Upper lobe of left lung (tissue), 6 donors: ENCODE data around the gene DPP10. TPM values are rescaled to one million over a fixed set of nuclear protein-coding genes. Genes with fewer than 3 reads are reported as not detected.

Experiments used
- ATAC-seq, 2 donors: fragments of 200-7000 bp; cut with Tn5 transposase; one replicate each; pipeline ENCODE4 v1.9.1; 2022; ENCODE audit warnings: mild to moderate bottlenecking in 2 of 2, moderate library complexity in 2 of 2; ENCODE audit not compliant: low FRiP score in 2 of 2
- DNase-seq, 2 donors: peaks; one replicate each; pipeline ENCODE4 v3.0.0-alpha.2; 2019 to 2020
- H3K27ac ChIP-seq, 4 donors: fragments of 200-600 bp; sonication (generic); one replicate each; pipeline ENCODE4 v1.5.1; 2016 to 2019
- H3K27me3 ChIP-seq, 4 donors: fragments of 200-600 bp; sonication (generic); one replicate each; pipeline ENCODE4 v1.5.1; 2017 to 2019
- H3K36me3 ChIP-seq, 4 donors: fragments of 200-600 bp; sonication (generic); one replicate each; pipeline ENCODE4 v1.5.1; 2016 to 2019
- H3K4me1 ChIP-seq, 4 donors: fragments of 200-600 bp; sonication (generic); one replicate each; pipeline ENCODE4 v1.5.1; 2018 to 2019
- H3K4me3 ChIP-seq, 4 donors: fragments of 200-600 bp; sonication (generic); one replicate each; pipeline ENCODE4 v1.5.1; 2017 to 2019; ENCODE audit warnings: mild to moderate bottlenecking in 2 of 4, moderate library complexity in 1 of 4
- H3K9me3 ChIP-seq, 4 donors: fragments of 200-600 bp; sonication (generic); one replicate each; pipeline ENCODE4 v1.5.1; 2018 to 2019
- EP300 ChIP-seq, 4 donors: sonication (generic); formaldehyde crosslinking; IDR thresholded peaks; one replicate each; pipeline ENCODE4 v1.5.1; 2017; ENCODE audit warnings: antibody characterized with exemption in 4 of 4, control low read depth in 2 of 4
- POLR2A ChIP-seq, 4 donors: fragments of 450-650 bp; IDR thresholded peaks; one replicate each; pipeline ENCODE4 v1.5.1; 2016 to 2017; ENCODE audit warnings: antibody characterized with exemption in 4 of 4, mild to moderate bottlenecking in 2 of 4
- POLR2AphosphoS5 ChIP-seq, 2 donors: sonication (generic); formaldehyde crosslinking; IDR thresholded peaks; one replicate each; pipeline ENCODE4 v1.5.1; 2017; ENCODE audit warnings: antibody characterized with exemption in 2 of 2
- WGBS, 2 donors: methylation state at CpG; one replicate each; pipeline ENCODE4 v1.1.5; 2017 to 2018; 5-methylcytosine and 5-hydroxymethylcytosine counted together
- total RNA-seq, 6 donors: library from RNA; depleted of rRNA in 4 of 6; stranded (reverse); fragments of >200 nt in 4 of 6; gene quantifications; one replicate each; pipeline versions ENCODE4 v1.1.0 to v1.2.1, GENCODE V29; 2016 to 2021
- TF ChIP-seq, protein P1 (sequence below), 6 experiments: fragments of 450-650 bp in 4 of 6; fragments of 200-600 bp in 2 of 6; sonication (generic) in 2 of 6; IDR thresholded peaks; one replicate each; pipeline ENCODE4 v1.5.1; 2016 to 2019; ENCODE audit warnings: antibody characterized with exemption in 6 of 6
- donor health status: DM: no; HTN: no; CAD: no; lungs with moderate emphysema.
- donor health status: DM: no; HTN: yes; CAD: no; lungs with severe emphysema.

DPP10 gene
- total RNA-seq, 6 donors from 2014 or later: 0.46 to 1.7 (median 0.77) TPM; not detected in 2

DNA sequence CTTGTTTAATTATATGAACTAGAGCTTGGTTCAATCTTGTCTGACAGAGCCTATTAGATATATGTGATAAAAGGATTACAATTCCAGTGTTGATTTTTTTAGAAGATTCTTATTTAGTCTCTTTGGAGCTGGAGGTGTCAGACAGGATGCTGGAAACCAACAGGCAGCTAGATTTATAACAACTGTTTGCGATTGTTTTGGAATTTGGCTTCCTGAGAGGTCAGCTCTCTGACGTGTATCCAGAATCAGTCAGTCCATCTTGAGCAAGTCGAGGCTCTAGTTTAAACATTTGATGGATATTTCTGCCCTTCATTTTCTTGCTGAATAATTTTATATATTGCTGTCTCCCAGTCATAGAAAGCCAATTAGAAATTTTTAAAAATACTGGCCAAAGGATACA, 1062.9 kb downstream of the DPP10 start:
- TF ChIP-seq POLR2AphosphoS5 (IDR thresholded peaks at IDR 0.05) (no peak), POLR2A (IDR thresholded peaks at IDR 0.05) (no peak), EP300 (IDR thresholded peaks at IDR 0.05) (no peak)
- TF ChIP-seq, protein P1, sequence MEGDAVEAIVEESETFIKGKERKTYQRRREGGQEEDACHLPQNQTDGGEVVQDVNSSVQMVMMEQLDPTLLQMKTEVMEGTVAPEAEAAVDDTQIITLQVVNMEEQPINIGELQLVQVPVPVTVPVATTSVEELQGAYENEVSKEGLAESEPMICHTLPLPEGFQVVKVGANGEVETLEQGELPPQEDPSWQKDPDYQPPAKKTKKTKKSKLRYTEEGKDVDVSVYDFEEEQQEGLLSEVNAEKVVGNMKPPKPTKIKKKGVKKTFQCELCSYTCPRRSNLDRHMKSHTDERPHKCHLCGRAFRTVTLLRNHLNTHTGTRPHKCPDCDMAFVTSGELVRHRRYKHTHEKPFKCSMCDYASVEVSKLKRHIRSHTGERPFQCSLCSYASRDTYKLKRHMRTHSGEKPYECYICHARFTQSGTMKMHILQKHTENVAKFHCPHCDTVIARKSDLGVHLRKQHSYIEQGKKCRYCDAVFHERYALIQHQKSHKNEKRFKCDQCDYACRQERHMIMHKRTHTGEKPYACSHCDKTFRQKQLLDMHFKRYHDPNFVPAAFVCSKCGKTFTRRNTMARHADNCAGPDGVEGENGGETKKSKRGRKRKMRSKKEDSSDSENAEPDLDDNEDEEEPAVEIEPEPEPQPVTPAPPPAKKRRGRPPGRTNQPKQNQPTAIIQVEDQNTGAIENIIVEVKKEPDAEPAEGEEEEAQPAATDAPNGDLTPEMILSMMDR (IDR thresholded peaks at IDR 0.05): no peak
- no peak for ATAC-seq

DNA sequence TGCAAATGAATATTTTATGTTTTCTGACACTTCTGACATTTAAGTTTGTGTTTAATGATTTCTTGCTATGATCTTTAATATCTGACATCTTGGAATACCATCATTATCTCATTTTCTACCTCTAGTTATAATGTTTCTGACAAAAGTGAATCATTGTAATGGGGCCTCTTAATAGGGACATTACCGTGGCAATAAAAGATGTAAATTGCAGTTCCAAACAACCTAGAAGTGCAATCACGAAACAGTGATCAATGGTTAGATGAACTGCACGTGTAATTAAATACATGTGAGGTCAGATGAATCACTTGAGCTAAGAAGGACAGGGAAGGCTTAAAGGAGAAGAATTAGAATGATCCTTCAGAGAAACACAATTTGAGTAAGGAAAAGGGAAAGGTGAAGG, 1078.3 kb downstream of the DPP10 start:
- H3K27me3 ChIP-seq: no peaks in the 10 kb centered on the region
- no peak for ATAC-seq
- TF ChIP-seq POLR2AphosphoS5 (IDR thresholded peaks at IDR 0.05): no peak
- no peak for TF ChIP-seq POLR2A (IDR thresholded peaks at IDR 0.05)
- TF ChIP-seq EP300 (IDR thresholded peaks at IDR 0.05): no peak
- TF ChIP-seq, protein P1 (IDR thresholded peaks at IDR 0.05): no peak

More for the DNA sequence above, 1062.9 kb downstream of the DPP10 start:
- no peaks in the 10 kb centered on the region for H3K9me3 ChIP-seq
- no peaks in the 10 kb centered on the region for H3K4me1 ChIP-seq
- no peak for DNase-seq
- H3K4me3 ChIP-seq: no peak overlapping the region
- H3K36me3 ChIP-seq: no peaks in the 10 kb centered on the region
- 24 to 30% methylated on average over 3 of the region's 3 CpGs for WGBS, 2 donors
- H3K27ac ChIP-seq: no peak overlapping the region
- H3K27me3 ChIP-seq: no peaks in the 10 kb centered on the region

DNA sequence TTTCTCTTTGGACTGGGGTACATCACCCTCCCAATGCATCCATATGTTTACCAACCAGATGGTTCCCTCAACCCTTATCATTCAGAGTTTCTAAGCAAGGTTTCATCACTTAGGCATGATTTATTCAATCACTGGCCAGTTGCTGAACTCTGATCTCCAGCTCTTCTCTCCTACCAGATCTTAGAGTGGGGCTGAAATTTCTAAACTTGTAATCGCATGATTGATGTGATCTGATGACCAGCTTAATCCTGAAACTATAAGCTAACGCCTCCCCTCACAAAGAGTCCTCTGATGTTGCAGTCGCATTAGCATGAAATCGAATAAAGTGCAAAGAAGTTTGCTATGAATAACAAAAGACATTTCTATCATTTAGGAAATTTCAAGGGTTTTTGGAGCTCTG, 1082.0 kb downstream of the DPP10 start:
- H3K4me3 ChIP-seq: no peak overlapping the region
- no peak for ATAC-seq

More for the DNA sequence above, 1078.3 kb downstream of the DPP10 start:
- H3K9me3 ChIP-seq: no peaks in the 10 kb centered on the region
- WGBS, 2 donors: 76 to 77% methylated on average over 3 of the region's 3 CpGs
- H3K27ac ChIP-seq: no peak overlapping the region
- H3K36me3 ChIP-seq: no peaks in the 10 kb centered on the region
- no peak overlapping the region for H3K4me3 ChIP-seq
- no peaks in the 10 kb centered on the region for H3K4me1 ChIP-seq
- DNase-seq: no peak

DNA sequence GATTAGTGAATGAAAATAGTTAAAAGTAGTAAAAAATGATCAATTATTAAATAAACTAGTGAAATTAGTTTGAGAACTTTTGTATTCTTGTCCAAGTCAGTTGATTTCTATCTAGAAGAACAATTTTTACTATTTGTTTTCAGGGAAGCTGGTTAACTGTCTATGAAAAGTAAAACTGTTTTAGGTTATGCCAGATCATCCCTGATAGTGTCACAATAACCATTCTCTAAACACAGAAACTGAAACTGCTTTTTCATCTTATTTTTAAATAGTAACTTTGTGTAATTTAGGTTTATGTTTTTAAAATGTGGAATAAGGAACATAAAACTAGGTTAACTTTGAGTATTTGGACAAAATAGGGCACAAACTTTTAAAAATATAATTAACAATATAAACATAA, 1087.2 kb downstream of the DPP10 start:
- H3K36me3 ChIP-seq: no peaks in the 10 kb centered on the region
- no peaks in the 10 kb centered on the region for H3K27me3 ChIP-seq
- H3K4me3 ChIP-seq: no peak overlapping the region
- no peak for DNase-seq
- H3K9me3 ChIP-seq: no peaks in the 10 kb centered on the region
- H3K27ac ChIP-seq: no peak overlapping the region
- ATAC-seq: no peak
- TF ChIP-seq POLR2AphosphoS5 (IDR thresholded peaks at IDR 0.05) (no peak), POLR2A (IDR thresholded peaks at IDR 0.05) (no peak), EP300 (IDR thresholded peaks at IDR 0.05) (no peak)
- TF ChIP-seq, protein P1 (IDR thresholded peaks at IDR 0.05): no peak
- no peaks in the 10 kb centered on the region for H3K4me1 ChIP-seq

More for the DNA sequence above, 1082.0 kb downstream of the DPP10 start:
- Histone ChIP-seq H3K27me3 (no peaks in the 10 kb centered on the region), H3K4me1 (no peaks in the 10 kb centered on the region), H3K9me3 (no peaks in the 10 kb centered on the region), H3K36me3 (no peaks in the 10 kb centered on the region), H3K27ac (no peak overlapping the region)
- no peak for DNase-seq
- TF ChIP-seq POLR2AphosphoS5 (IDR thresholded peaks at IDR 0.05) (no peak), EP300 (IDR thresholded peaks at IDR 0.05) (no peak), POLR2A (IDR thresholded peaks at IDR 0.05) (no peak)
- TF ChIP-seq, protein P1 (IDR thresholded peaks at IDR 0.05): no peak
- WGBS, 2 donors: 83 to 84% methylated on average over 4 of the region's 4 CpGs

DNA sequence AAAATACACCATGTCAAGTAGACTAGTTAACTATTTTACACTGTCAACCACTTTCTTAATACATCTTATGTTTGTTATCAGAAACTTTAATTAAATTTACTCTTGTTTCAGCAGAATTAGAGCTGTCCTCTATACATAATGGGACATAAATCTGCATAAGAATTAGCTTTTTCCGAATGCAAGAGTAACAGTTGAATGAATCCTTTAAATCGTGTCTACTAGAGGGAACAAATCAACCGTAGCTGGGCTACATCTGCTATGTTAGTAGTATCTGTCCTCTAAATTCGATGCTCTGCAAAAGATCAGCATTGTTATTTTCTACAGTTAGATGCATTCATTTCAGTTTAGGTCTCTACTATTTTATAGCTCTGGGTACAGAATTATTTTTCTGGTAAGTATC, 1090.6 kb downstream of the DPP10 start:
- 80 to 82% methylated on average over 4 of the region's 4 CpGs for WGBS, 2 donors

More for the DNA sequence above, 1090.6 kb downstream of the DPP10 start:
- Histone ChIP-seq H3K36me3 (no peaks in the 10 kb centered on the region), H3K4me3 (no peak overlapping the region), H3K27ac (no peak overlapping the region), H3K27me3 (no peaks in the 10 kb centered on the region), H3K9me3 (no peaks in the 10 kb centered on the region), H3K4me1 (no peaks in the 10 kb centered on the region)
- no peak for DNase-seq
- TF ChIP-seq POLR2A (IDR thresholded peaks at IDR 0.05) (no peak), POLR2AphosphoS5 (IDR thresholded peaks at IDR 0.05) (no peak), EP300 (IDR thresholded peaks at IDR 0.05) (no peak)
- TF ChIP-seq, protein P1 (IDR thresholded peaks at IDR 0.05): no peak
- no peak for ATAC-seq
